Mammary epithelial cell (primary cell): ENCODE results near the gene EFCAB6.

Experiments used
- EZH2 ChIP-seq: IDR thresholded peaks from 2 replicates; pipeline ENCODE4 v1.6.1; 2012; ENCODE audit warnings: low read length, inconsistent platforms, borderline replicate concordance
- TF ChIP-seq, protein P1 (sequence below), 2 donors: IDR thresholded peaks in 1 of 2; conservative IDR thresholded peaks in 1 of 2; 2 replicates each; pipeline ENCODE4 v1.5.1; 2011 to 2012; ENCODE audit warnings: inconsistent platforms in 2 of 2, low read length in 2 of 2, mild to moderate bottlenecking in 2 of 2, control low read depth in 1 of 2, low read depth in 1 of 2; ENCODE audit not compliant: insufficient read depth in 1 of 2; ENCODE audit errors: extremely low read depth in 1 of 2

DNA sequence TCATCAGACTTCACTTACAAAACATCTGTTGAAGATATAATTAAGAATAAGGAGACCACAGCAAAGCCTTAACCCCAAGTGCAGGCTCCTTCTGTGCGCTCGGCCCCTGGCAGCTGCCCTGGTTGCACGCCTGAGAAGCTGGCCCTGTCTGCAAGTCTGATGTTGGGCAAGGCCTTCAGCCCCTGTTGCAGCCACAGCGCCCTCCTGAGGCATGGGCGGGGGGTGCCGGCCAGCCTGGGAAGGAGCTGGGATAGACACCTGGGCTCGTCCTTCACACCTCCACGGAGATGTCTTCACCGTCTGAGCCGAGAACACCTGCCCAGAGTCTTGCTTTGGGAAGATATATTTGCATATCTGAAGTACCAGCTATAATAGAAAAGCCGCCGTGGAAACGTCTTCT lies 296.2 kb downstream of the EFCAB6 start:
- TF ChIP-seq, protein P1, sequence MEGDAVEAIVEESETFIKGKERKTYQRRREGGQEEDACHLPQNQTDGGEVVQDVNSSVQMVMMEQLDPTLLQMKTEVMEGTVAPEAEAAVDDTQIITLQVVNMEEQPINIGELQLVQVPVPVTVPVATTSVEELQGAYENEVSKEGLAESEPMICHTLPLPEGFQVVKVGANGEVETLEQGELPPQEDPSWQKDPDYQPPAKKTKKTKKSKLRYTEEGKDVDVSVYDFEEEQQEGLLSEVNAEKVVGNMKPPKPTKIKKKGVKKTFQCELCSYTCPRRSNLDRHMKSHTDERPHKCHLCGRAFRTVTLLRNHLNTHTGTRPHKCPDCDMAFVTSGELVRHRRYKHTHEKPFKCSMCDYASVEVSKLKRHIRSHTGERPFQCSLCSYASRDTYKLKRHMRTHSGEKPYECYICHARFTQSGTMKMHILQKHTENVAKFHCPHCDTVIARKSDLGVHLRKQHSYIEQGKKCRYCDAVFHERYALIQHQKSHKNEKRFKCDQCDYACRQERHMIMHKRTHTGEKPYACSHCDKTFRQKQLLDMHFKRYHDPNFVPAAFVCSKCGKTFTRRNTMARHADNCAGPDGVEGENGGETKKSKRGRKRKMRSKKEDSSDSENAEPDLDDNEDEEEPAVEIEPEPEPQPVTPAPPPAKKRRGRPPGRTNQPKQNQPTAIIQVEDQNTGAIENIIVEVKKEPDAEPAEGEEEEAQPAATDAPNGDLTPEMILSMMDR (conservative IDR thresholded peaks at IDR 0.05 in 1 of 2, IDR thresholded peaks at IDR 0.05 in 1 of 2; ENCODE audit: extremely low read depth in 1 of 2, insufficient read depth in 1 of 2, low read depth in 1 of 2, low read length in 2 of 2), result no peak
- no peak for TF ChIP-seq EZH2
